Brain microvascular endothelial cell (primary cell): ENCODE measurements around the gene ZNF202.
"Not testable (repeated sequence)": the region's sequence is repeated elsewhere in the genome, so short reads cannot be mapped to it uniquely, and the experiment has no call there.

Experiments
- DNase-seq: peaks from one replicate; pipeline ENCODE4 v3.0.0-alpha.2; 2020
- H3K27ac ChIP-seq: fragments of 250-450 bp; sonication (Bioruptor Pico); 2 replicates; pipeline ENCODE4 v1.5.1; 2020; ENCODE audit warnings: mild to moderate bottlenecking, moderate library complexity
- H3K27me3 ChIP-seq: fragments of 250-450 bp; sonication (Bioruptor Pico); replicated peaks from 2 replicates; pipeline ENCODE4 v1.5.1; 2020; ENCODE audit warnings: mild to moderate bottlenecking
- H3K36me3 ChIP-seq: fragments of 250-450 bp; sonication (Bioruptor Pico); replicated peaks from 2 replicates; pipeline ENCODE4 v1.5.1; 2020; ENCODE audit warnings: mild to moderate bottlenecking
- H3K4me3 ChIP-seq: 2 replicates; pipeline ENCODE4 v1.5.1; 2011; ENCODE audit warnings: low read depth, mild to moderate bottlenecking, control low read depth, low read length, moderate library complexity
- in situ Hi-C: cut with HindIII; loops from 2 replicates; pipeline ENCODE4 v1.10.0; 2017; ENCODE audit warnings: low sequenced_read_pairs, low pct_ligation_motif_present
- TF ChIP-seq, protein P1 (sequence below): IDR thresholded peaks from 2 replicates; pipeline ENCODE4 v1.5.1; 2011; ENCODE audit warnings: low read depth, mild to moderate bottlenecking, moderate library complexity, low read length, control low read depth, inconsistent platforms; ENCODE audit errors: missing control alignments

Gene ZNF202

DNA sequence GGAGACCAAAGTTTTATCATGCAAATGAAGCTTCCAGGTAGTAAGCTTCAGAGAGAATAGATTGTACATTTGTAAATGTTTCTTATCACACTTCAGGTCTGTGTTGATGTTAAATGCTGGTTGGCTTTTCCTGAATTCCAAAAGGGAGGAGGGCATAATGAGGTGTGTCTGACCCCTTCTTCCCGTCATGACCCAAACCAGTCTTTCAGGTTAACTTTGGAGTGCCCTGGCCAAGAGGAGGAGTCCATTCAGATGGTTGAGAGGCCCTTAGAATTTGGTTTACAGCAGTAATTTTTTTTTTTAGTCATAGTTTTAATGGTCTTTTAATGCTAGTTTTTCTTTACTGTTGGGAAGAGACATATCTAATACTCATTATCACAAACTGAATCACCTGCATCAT is 10.3 kb upstream of the ZNF202 start:
- in situ Hi-C loops, result no loop called here
- Histone ChIP-seq H3K27ac (no peak overlapping the region), H3K36me3 (no peaks in the 10 kb centered on the region), H3K27me3 (no peaks in the 10 kb centered on the region), H3K4me3 (no peak overlapping the region)
- no peak for DNase-seq
- TF ChIP-seq, protein P1, sequence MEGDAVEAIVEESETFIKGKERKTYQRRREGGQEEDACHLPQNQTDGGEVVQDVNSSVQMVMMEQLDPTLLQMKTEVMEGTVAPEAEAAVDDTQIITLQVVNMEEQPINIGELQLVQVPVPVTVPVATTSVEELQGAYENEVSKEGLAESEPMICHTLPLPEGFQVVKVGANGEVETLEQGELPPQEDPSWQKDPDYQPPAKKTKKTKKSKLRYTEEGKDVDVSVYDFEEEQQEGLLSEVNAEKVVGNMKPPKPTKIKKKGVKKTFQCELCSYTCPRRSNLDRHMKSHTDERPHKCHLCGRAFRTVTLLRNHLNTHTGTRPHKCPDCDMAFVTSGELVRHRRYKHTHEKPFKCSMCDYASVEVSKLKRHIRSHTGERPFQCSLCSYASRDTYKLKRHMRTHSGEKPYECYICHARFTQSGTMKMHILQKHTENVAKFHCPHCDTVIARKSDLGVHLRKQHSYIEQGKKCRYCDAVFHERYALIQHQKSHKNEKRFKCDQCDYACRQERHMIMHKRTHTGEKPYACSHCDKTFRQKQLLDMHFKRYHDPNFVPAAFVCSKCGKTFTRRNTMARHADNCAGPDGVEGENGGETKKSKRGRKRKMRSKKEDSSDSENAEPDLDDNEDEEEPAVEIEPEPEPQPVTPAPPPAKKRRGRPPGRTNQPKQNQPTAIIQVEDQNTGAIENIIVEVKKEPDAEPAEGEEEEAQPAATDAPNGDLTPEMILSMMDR, result no peak

DNA sequence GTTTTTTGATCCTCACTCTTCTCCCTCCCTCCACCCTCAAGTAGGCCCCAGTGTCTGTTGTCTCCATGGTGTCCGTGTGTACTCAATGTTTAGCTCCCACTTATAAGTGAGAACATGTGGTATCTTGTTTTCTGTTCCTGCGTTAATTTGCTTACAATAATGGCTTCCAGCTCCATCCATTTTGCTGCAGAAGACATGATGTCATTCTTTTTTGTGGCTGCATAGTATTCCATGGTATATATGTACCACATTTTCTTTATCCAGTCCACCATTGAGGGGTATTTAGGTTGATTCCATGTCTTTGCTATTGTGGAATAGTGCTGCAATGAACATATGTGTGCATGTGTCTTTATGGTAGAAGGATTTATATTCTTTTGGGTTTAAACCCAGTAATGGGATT is 6.9 kb upstream of the ZNF202 start:
- H3K4me3 ChIP-seq, in situ Hi-C loops, H3K36me3 ChIP-seq, H3K27ac ChIP-seq, H3K27me3 ChIP-seq, DNase-seq: not testable (repeated sequence)

DNA sequence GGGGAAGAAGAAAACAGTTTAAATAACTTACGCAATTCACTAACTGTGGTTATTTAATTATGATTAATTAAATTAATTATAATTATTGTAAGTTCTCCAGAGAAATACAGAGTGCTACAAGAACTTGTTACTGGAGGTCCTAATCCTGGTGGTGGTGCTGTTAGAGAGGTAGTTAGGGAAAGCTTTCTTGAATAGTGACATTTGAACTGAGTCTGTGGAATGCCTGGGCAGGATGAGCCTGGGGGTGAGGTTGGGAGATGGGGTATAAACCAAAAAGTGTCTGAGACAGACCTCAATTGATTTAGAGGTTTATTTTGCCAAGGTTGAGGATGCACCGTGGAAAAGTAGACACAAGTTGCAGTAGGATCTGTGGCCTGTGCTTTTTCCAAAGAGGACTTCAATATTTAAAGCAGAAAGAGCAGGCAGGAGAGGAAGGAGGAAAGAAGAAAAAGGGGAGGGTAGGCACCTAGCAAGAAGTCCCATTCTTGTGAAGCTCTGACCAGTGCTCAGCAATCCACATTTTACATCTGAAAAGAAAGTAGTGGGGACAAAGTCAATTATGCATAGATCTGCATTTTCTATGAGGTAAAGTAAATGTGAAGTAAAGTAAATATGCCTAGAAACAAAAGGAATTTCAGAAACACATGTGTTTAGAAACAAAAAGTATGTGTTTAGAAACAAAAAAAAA is 4.4 kb upstream of the ZNF202 start:
- in situ Hi-C loops, result no loop called here
- TF ChIP-seq, protein P1, result no peak
- no peak for DNase-seq

DNA sequence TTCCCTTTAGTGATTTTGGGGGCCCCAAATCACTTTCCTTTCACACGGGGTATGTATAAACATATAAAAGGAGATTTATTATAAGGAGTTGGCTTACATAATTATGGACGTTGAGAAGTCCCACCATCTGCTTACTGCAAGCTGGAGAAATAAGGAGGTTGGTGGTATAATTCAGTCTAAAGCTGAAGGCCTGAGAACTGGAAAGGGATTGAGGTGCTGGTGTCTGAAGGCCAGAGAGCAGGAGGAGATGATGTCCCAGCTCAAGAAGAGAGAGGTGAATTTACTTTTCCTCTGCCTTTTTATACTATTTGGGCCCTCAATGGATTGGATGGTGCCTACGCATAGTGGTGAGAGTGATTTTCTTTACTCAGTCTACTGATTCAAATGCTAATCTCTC is 1.3 kb upstream of the ZNF202 start:
- Histone ChIP-seq H3K36me3 (peaks cover 8% of the 10 kb centered on the region), H3K4me3 (no peak overlapping the region), H3K27ac (no peak overlapping the region), H3K27me3 (no peaks in the 10 kb centered on the region)
- TF ChIP-seq, protein P1, result no peak
- in situ Hi-C loops, result no loop called here
- no peak for DNase-seq

More for the DNA sequence above, 4.4 kb upstream of the ZNF202 start:
- Histone ChIP-seq H3K36me3 (no peaks in the 10 kb centered on the region), H3K27me3 (no peaks in the 10 kb centered on the region), H3K4me3 (no peak overlapping the region), H3K27ac (no peak overlapping the region)

DNA sequence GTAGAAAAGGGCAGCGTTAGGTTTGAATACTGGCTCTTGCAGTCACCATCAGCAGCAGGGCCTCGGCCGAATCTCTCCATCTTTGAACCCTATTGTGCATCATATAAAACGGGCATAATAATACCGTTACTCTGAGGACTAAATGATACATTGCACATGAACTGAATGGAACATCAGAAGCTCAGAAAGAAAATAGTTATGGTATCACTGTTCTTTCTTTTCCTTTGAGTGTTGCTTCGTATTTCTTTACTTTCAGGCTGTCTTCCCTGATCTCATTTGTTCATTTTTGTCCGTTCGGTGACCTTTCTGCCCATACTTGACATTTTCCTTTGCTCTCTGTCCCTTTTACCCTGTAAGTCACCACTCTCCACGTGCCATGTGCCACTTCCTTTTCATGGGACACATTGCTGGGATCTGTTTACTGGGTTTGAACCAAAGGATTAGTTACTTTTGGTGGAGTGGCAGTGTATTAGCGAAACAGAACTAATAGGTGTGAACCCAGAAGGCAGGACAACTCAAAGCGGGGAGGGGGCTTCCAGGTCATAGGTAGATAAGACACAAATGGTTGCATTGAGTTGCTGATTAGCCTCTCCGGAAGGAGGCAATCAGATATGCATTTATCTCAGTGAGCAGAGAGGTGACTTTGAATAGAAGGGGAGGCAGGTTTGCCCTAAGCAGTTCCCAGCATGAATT is 717 bp upstream of the ZNF202 start:
- Histone ChIP-seq H3K27me3 (no peaks in the 10 kb centered on the region), H3K36me3 (peaks cover 10% of the 10 kb centered on the region), H3K27ac (no peak overlapping the region), H3K4me3 (peak overlapping the region; percentile 88)
- in situ Hi-C loops, result no loop called here
- TF ChIP-seq, protein P1, result no peak
- peak; percentile 3 for DNase-seq

DNA sequence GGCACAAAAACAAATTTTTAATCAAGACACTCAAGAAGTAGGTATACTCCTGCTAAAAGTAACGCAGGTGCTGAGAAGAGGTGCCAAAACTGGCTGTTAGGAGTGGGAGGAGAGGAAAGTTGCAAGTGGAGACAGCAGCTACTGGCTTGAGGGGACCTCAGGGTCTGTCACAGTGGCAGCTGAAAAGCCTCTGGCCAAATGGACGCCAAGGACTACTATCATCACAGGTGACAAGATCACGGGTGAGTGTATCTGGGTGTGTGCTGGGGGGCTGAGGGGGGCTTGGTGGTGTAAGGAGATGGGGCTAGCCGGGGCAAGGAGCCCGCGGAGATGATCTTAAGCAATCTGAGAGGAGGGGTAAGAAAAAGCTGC is 687 bp downstream of the ZNF202 start:
- Histone ChIP-seq H3K27ac (peak overlapping the region; percentile 66), H3K4me3 (peak overlapping the region; percentile 88), H3K27me3 (no peaks in the 10 kb centered on the region), H3K36me3 (peaks cover 10% of the 10 kb centered on the region)
- DNase-seq, result no peak
- TF ChIP-seq, protein P1, result no peak
- in situ Hi-C loops, result no loop called here
